CD8-positive, alpha-beta memory T cell (primary cell): Measurements from ENCODE around the gene NKAIN2. TPM values are rescaled to one million over a fixed set of nuclear protein-coding genes. Genes with fewer than 3 reads are reported as not detected.

Experiments
- CTCF ChIA-PET: fragments of 350-600 bp; sonication (Branson Sonifier 250); formaldehyde crosslinking; loops from one replicate; lab custom pipeline; 2021; ENCODE audit warnings: antibody characterized with exemption; lab: Charles Lee
- POLR2A ChIA-PET: fragments of 350-600 bp; sonication (Branson Sonifier 250); formaldehyde crosslinking; loops from one replicate; lab custom pipeline; 2021; ENCODE audit warnings: antibody characterized with exemption; lab: Charles Lee
- DNase-seq, 5 donors: peaks; one replicate each; pipeline versions ENCODE4 v3.0.0 to v3.0.0-alpha.2; 2020 to 2022; ENCODE audit warnings: mixed read lengths in 1 of 5
- H3K27ac ChIP-seq: one replicate; pipeline ENCODE4 v1.7.0; 2013; ENCODE audit warnings: low read depth, mild to moderate bottlenecking, low read length, moderate library complexity
- H3K27me3 ChIP-seq: 2 replicates; pipeline ENCODE4 v1.7.0; 2013; ENCODE audit warnings: low read length, mild to moderate bottlenecking; ENCODE audit not compliant: insufficient read depth, poor library complexity, severe bottlenecking
- H3K36me3 ChIP-seq: 2 replicates; pipeline ENCODE4 v1.7.0; 2013; ENCODE audit warnings: mild to moderate bottlenecking, low read length, moderate library complexity; ENCODE audit not compliant: insufficient read depth
- H3K4me1 ChIP-seq: 2 replicates; pipeline ENCODE4 v1.7.0; 2013; ENCODE audit warnings: mild to moderate bottlenecking, low read length, moderate library complexity; ENCODE audit not compliant: insufficient read depth
- H3K4me3 ChIP-seq: 2 replicates; pipeline ENCODE4 v1.7.0; 2013; ENCODE audit warnings: mild to moderate bottlenecking, low read length
- H3K9me3 ChIP-seq: 2 replicates; pipeline ENCODE4 v1.7.0; 2013; ENCODE audit warnings: mild to moderate bottlenecking, low read length
- H3K27ac Mint-ChIP-seq, 8 donors: one replicate each; pipeline ENCODE4 v1.8.0; 2020 to 2021; ENCODE audit warnings: mixed read lengths in 8 of 8, mild to moderate bottlenecking in 6 of 8, inconsistent platforms in 3 of 8, moderate library complexity in 3 of 8
- H3K27me3 Mint-ChIP-seq, 2 donors: one replicate each; pipeline ENCODE4 v1.8.0; 2020 to 2021; ENCODE audit warnings: mixed read lengths in 2 of 2, mild to moderate bottlenecking in 1 of 2, moderate library complexity in 1 of 2
- H3K36me3 Mint-ChIP-seq, 3 donors: one replicate each; pipeline ENCODE4 v1.8.0; 2020 to 2021; ENCODE audit warnings: mixed read lengths in 3 of 3, inconsistent platforms in 1 of 3, mild to moderate bottlenecking in 1 of 3
- H3K4me1 Mint-ChIP-seq, 3 donors: one replicate each; pipeline ENCODE4 v1.8.0; 2020 to 2021; ENCODE audit warnings: mixed read lengths in 3 of 3, inconsistent platforms in 1 of 3, mild to moderate bottlenecking in 1 of 3
- H3K4me3 Mint-ChIP-seq, 7 donors: one replicate each; pipeline ENCODE4 v1.8.0; 2020 to 2021; ENCODE audit warnings: mixed read lengths in 7 of 7, mild to moderate bottlenecking in 6 of 7, moderate library complexity in 4 of 7, inconsistent platforms in 2 of 7
- H3K9me3 Mint-ChIP-seq, 5 donors: one replicate each; pipeline ENCODE4 v1.8.0; 2020 to 2022; ENCODE audit warnings: mixed read lengths in 5 of 5, mild to moderate bottlenecking in 3 of 5, moderate library complexity in 2 of 5, inconsistent platforms in 1 of 5
- polyA plus RNA-seq: library from polyadenylated mRNA; unstranded; fragments of 300-500 nt; fragmentation: Illumina TruSeq; gene quantifications from one replicate; pipeline ENCODE4 v1.2.3, GENCODE V29; 2021
- total RNA-seq, 2 experiments: library from RNA; stranded (reverse); gene quantifications; one replicate each; pipeline ENCODE4 v1.2.3, GENCODE V29; 2021

Gene NKAIN2
- not detected for total RNA-seq
- not detected for polyA plus RNA-seq

DNA sequence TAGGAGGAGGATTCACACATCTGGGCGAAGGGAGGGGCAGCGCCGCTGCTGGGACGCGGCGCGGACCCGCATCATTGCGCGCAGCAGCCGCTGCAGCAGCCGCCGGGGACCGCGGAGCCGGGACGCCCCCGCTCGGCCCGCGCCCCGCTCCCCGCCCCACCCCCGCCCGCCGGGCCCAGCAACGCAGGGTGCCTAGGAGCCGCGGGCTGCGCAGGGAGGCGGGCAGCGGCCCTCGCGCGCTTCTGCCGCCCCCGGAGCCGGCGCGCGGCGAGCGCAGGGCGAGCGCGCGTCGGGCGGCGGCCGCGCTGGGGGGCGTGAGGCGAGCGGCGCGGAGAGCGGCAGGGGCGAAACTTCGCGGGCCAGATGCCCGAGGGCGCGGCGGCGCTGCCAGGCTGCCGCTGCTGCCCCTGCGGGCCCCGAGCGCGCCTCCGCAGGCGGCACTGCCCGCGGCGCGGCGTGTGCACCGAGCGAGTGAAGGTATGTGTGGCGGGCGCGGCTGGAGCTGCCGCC, at the start of gene NKAIN2:
Gene NKAIN2 (plus strand): TSS at position 362 of the 510 bp plus-strand sequence.
- no peaks in the 10 kb centered on the region for H3K36me3 Mint-ChIP-seq
- CTCF ChIA-PET: no interaction called here
- no peak within 1 kb of the TSS for H3K4me3 ChIP-seq
- H3K36me3 ChIP-seq: no peaks in the 10 kb centered on the region
- no peak for DNase-seq
- H3K27me3 Mint-ChIP-seq: peaks cover 25 to 47% of the 10 kb centered on the region in 2 donors
- H3K9me3 ChIP-seq: no peaks in the 10 kb centered on the region
- H3K27ac Mint-ChIP-seq: peak within 1 kb of the TSS in 1 of 8 donors; percentile 59
- peak within 1 kb of the TSS in 6 of 7 donors; percentile 39 to 67 (median 60) for H3K4me3 Mint-ChIP-seq
- H3K4me1 ChIP-seq: no peaks in the 10 kb centered on the region
- H3K9me3 Mint-ChIP-seq: peaks cover 0 to 7% (median 0%) of the 10 kb centered on the region in 5 donors
- H3K4me1 Mint-ChIP-seq: peaks cover 6 to 16% (median 6%) of the 10 kb centered on the region in 3 donors
- no peaks in the 10 kb centered on the region for H3K27me3 ChIP-seq
- no peak within 1 kb of the TSS for H3K27ac ChIP-seq
- POLR2A ChIA-PET: no interaction called here

DNA sequence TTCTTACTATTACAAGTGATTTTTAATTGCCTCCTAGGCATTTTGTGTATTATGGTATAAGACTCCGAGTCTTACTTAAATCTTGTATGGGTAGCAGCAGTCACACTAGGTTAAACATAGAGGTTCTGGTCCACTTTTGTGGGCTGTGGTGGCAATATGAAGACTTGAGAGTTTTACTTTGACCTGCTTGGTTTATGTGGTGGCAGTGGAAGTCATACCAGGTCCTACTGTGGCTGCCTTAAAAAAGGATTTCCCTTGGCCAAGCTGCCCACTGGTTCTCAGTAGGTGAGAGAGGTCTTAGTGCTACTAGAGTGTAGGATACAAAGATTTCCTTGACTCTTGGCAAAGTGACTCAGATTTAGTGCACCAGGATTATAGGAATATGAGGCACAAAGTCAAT, 44.2 kb upstream of the NKAIN2 start:
- no peaks in the 10 kb centered on the region for H3K4me1 Mint-ChIP-seq
- Histone ChIP-seq H3K36me3 (no peaks in the 10 kb centered on the region), H3K27me3 (no peaks in the 10 kb centered on the region), H3K4me3 (no peak overlapping the region), H3K4me1 (no peaks in the 10 kb centered on the region), H3K27ac (no peak overlapping the region), H3K9me3 (no peaks in the 10 kb centered on the region)
- H3K36me3 Mint-ChIP-seq: no peaks in the 10 kb centered on the region
- no peak for DNase-seq
- no peak overlapping the region for H3K4me3 Mint-ChIP-seq
- no peaks in the 10 kb centered on the region for H3K27me3 Mint-ChIP-seq
- H3K9me3 Mint-ChIP-seq: peaks cover 0 to 7% (median 0%) of the 10 kb centered on the region in 5 donors
- ChIA-PET POLR2A (no interaction called here), CTCF (no interaction called here)
- H3K27ac Mint-ChIP-seq: no peak overlapping the region

DNA sequence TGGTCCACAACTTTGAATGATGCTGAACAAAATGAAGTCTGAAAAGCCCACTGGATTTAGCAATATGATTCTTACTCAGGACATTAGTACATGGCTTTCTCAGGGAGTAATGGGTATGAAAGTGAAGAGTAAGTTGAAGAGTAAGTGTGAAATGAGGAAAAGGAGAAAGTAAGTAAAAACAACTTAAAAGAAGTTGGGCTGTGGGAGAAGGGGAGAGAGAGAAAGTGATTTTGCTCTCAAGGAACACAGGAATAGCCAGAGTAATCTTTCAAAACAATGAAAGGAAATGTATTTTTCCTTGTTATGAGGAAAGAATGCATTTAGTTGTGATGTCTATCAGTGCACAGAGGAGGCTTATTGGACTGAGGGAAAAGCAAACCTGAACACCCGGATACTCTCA, 39.8 kb upstream of the NKAIN2 start:
- H3K27me3 Mint-ChIP-seq: no peaks in the 10 kb centered on the region
- Histone ChIP-seq H3K4me3 (no peak overlapping the region), H3K36me3 (no peaks in the 10 kb centered on the region), H3K4me1 (no peaks in the 10 kb centered on the region), H3K27me3 (no peaks in the 10 kb centered on the region), H3K9me3 (no peaks in the 10 kb centered on the region), H3K27ac (no peak overlapping the region)
- CTCF ChIA-PET: no interaction called here
- POLR2A ChIA-PET: no interaction called here
- H3K4me1 Mint-ChIP-seq: no peaks in the 10 kb centered on the region
- DNase-seq: no peak
- H3K4me3 Mint-ChIP-seq: no peak overlapping the region
- no peaks in the 10 kb centered on the region for H3K36me3 Mint-ChIP-seq
- peaks cover 0 to 3% (median 0%) of the 10 kb centered on the region in 5 donors for H3K9me3 Mint-ChIP-seq
- no peak overlapping the region for H3K27ac Mint-ChIP-seq

DNA sequence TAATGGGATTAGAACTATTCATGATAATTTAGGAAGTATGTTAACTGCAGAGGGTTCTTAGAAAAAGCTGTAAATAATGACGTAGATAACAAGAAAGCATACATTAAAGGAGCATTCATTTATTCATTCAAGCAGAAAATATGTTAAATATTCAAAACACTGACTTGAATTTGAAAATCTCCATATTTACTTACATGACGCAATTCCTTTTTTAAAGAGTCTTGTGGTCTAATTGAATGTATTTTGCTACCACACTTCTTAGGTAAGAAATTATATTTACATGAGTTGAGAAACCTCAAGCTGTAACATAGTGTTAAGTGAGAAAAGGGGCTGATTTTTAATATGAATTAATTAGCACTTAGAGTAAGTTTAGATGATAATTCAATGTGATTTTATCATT, 38.9 kb upstream of the NKAIN2 start:
- ChIA-PET POLR2A (no interaction called here), CTCF (no interaction called here)
- Histone ChIP-seq H3K9me3 (no peaks in the 10 kb centered on the region), H3K4me3 (no peak overlapping the region), H3K27me3 (no peaks in the 10 kb centered on the region), H3K27ac (no peak overlapping the region), H3K4me1 (no peaks in the 10 kb centered on the region), H3K36me3 (no peaks in the 10 kb centered on the region)
- peaks cover 0 to 5% (median 0%) of the 10 kb centered on the region in 5 donors for H3K9me3 Mint-ChIP-seq
- H3K27me3 Mint-ChIP-seq: no peaks in the 10 kb centered on the region
- DNase-seq: no peak
- H3K4me3 Mint-ChIP-seq: no peak overlapping the region
- H3K27ac Mint-ChIP-seq: no peak overlapping the region
- no peaks in the 10 kb centered on the region for H3K36me3 Mint-ChIP-seq
- no peaks in the 10 kb centered on the region for H3K4me1 Mint-ChIP-seq

DNA sequence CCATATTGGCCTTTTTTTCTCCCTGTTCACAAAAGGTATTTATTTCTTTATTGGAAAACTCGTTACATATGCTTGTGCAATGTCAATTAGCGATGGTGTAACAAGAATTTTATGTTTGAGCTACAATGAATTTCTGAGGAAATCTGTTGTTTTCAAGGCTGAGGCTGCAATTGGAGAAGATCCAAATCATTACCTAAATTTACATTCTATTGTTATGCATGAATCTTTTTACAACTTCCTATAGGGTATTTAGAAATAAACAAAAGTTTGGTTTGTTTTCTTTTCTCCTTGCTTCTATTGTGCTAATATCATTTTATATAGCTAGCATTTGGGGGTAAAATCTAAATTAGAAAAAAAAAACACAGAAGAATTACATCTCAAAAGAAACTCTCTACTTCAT, 34.7 kb upstream of the NKAIN2 start:
- CTCF ChIA-PET: interaction anchor here (1.2 kb wide), 1 partner anchor 33 kb away, joined by 3 read pairs; no protein-coding TSS in a partner anchor
- Mint-ChIP-seq H3K4me1 (no peaks in the 10 kb centered on the region), H3K27me3 (no peaks in the 10 kb centered on the region)

DNA sequence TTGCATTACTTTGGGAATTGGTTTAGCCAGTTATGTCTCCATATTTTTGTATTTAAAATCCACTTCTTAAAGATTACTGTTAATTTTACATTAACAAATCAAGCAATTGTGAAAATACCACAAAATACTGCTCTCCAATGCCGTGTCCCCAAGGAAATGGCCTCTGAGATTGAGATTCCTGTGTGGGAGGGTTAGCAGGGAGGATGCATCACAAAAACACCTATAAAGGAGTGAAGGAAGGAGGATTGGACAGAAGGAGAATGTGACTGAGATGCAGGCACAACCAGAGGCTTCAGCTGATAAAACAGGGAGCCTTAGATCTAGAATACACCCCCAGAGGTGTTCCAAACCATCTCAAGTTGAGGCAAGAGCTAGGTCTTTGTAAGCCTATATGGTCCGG, 34.2 kb upstream of the NKAIN2 start:
- Histone ChIP-seq H3K4me1 (no peaks in the 10 kb centered on the region), H3K4me3 (no peak overlapping the region), H3K36me3 (no peaks in the 10 kb centered on the region), H3K27me3 (no peaks in the 10 kb centered on the region), H3K9me3 (no peaks in the 10 kb centered on the region), H3K27ac (no peak overlapping the region)
- CTCF ChIA-PET: interaction anchor here (1.1 to 1.2 kb wide), 2 partner anchors 12 to 33 kb away, joined by 3 read pairs; no protein-coding TSS in a partner anchor
- H3K9me3 Mint-ChIP-seq: peaks cover 0 to 6% (median 0%) of the 10 kb centered on the region in 5 donors
- H3K4me3 Mint-ChIP-seq: no peak overlapping the region
- H3K27ac Mint-ChIP-seq: no peak overlapping the region
- H3K4me1 Mint-ChIP-seq: no peaks in the 10 kb centered on the region
- peaks cover 0 to 2% of the 10 kb centered on the region in 2 donors for H3K27me3 Mint-ChIP-seq
- no peaks in the 10 kb centered on the region for H3K36me3 Mint-ChIP-seq
- POLR2A ChIA-PET: no interaction called here
- no peak for DNase-seq

More for the DNA sequence above, 34.7 kb upstream of the NKAIN2 start:
- H3K36me3 Mint-ChIP-seq: no peaks in the 10 kb centered on the region
- Histone ChIP-seq H3K36me3 (no peaks in the 10 kb centered on the region), H3K27ac (no peak overlapping the region), H3K27me3 (no peaks in the 10 kb centered on the region), H3K9me3 (no peaks in the 10 kb centered on the region), H3K4me3 (no peak overlapping the region), H3K4me1 (no peaks in the 10 kb centered on the region)
- no peak overlapping the region for H3K4me3 Mint-ChIP-seq
- POLR2A ChIA-PET: no interaction called here
- DNase-seq: no peak
- peaks cover 0 to 5% (median 0%) of the 10 kb centered on the region in 5 donors for H3K9me3 Mint-ChIP-seq
- H3K27ac Mint-ChIP-seq: no peak overlapping the region

DNA sequence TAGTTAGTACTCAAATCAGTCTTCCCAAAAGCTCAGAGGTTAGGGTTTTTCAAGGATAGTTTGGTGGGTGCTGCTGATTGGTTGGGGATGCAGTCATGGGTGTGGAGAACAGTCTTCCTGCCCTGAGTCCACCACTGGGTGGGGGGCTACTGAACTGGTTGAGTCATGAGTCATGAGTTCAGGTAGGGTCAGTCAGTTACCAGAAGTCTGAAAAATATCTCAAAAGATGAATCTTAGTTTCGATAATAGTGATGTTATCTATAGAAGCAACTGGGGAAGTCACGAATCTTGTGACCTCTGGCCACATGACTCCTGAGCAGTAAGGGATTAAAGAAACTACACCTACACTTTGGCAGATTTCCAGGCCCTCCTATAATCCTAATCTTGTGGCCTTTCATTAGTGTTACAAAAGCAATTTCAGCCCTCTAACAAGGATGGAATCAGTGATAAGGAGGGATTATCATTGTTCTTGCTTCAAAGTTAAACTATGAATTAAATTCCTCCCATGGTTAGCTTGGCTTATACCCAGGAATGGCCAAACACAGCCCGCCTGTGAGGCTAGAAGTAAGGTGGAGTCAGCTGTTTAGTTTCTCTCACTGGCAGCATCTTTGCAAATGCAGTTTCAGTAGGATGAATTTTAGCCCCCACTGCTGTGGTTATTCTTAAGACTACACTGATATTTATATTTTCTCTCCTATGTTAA, 33.3 kb upstream of the NKAIN2 start:
- no peaks in the 10 kb centered on the region for H3K27me3 ChIP-seq
- no peak overlapping the region for H3K27ac ChIP-seq
- H3K4me3 ChIP-seq: no peak overlapping the region
- H3K27ac Mint-ChIP-seq: no peak overlapping the region
- H3K27me3 Mint-ChIP-seq: peaks cover 0 to 2% of the 10 kb centered on the region in 2 donors
- no peak overlapping the region for H3K4me3 Mint-ChIP-seq
- no peaks in the 10 kb centered on the region for H3K4me1 ChIP-seq
- no peaks in the 10 kb centered on the region for H3K4me1 Mint-ChIP-seq
- CTCF ChIA-PET: interaction anchor here (1.1 kb wide), 1 partner anchor 11 kb away, joined by 3 read pairs; no protein-coding TSS in a partner anchor
- H3K9me3 ChIP-seq: no peaks in the 10 kb centered on the region
- peaks cover 0 to 6% (median 0%) of the 10 kb centered on the region in 5 donors for H3K9me3 Mint-ChIP-seq
- POLR2A ChIA-PET: no interaction called here
- DNase-seq: no peak
- H3K36me3 ChIP-seq: no peaks in the 10 kb centered on the region
- H3K36me3 Mint-ChIP-seq: no peaks in the 10 kb centered on the region

DNA sequence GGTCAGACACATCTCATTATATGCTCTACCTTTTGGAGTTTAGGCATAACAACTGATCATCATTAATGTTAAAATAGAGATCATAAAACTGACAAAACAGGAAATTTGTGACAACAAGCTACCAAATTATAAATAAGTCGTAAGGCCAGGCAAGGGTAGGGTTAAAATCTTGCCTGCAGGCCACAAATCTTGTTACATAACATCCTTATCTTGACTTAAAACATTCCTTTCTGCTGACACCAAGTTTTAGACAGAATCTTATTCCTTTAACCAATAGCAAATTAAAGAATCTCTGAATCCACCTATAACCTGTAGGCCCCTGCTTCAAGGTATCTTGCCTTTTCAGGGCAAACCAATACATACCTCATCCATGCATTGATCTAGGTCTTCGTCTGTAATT, 32.5 kb upstream of the NKAIN2 start:
- ChIA-PET POLR2A (no interaction called here), CTCF (no interaction called here)
- no peaks in the 10 kb centered on the region for H3K36me3 ChIP-seq
- no peaks in the 10 kb centered on the region for H3K27me3 ChIP-seq
- H3K4me3 ChIP-seq: no peak overlapping the region
- no peaks in the 10 kb centered on the region for H3K9me3 ChIP-seq
- no peaks in the 10 kb centered on the region for H3K4me1 ChIP-seq
- Mint-ChIP-seq H3K27me3 (peaks cover 0 to 2% of the 10 kb centered on the region in 2 donors), H3K36me3 (no peaks in the 10 kb centered on the region), H3K4me3 (no peak overlapping the region), H3K4me1 (no peaks in the 10 kb centered on the region), H3K27ac (no peak overlapping the region), H3K9me3 (peaks cover 0 to 6% (median 0%) of the 10 kb centered on the region in 5 donors)
- no peak overlapping the region for H3K27ac ChIP-seq
- no peak for DNase-seq
